Ishikawa (cell line): ENCODE measurements around the gene VPS41.

Experiments used
- CEBPB ChIP-seq: IDR thresholded peaks from 2 replicates; pipeline ENCODE4 v1.6.1; 2012
- CREB1 ChIP-seq: IDR thresholded peaks from 2 replicates; pipeline ENCODE4 v1.6.1; 2012; ENCODE audit warnings: low read depth
- EGR1 ChIP-seq: IDR thresholded peaks from 2 replicates; pipeline ENCODE4 v1.6.1; 2012
- EP300 ChIP-seq: IDR thresholded peaks from 2 replicates; pipeline ENCODE4 v1.6.1; 2012; ENCODE audit warnings: borderline replicate concordance
- FOXM1 ChIP-seq: IDR thresholded peaks from 2 replicates; pipeline ENCODE4 v1.6.1; 2012; ENCODE audit warnings: low read depth, borderline replicate concordance
- NFIC ChIP-seq: IDR thresholded peaks from 2 replicates; pipeline ENCODE4 v1.6.1; 2012
- RAD21 ChIP-seq: IDR thresholded peaks from 2 replicates; pipeline ENCODE4 v1.6.1; 2012; ENCODE audit warnings: low read depth
- TAF1 ChIP-seq: IDR thresholded peaks from 2 replicates; pipeline ENCODE4 v1.6.1; 2012; ENCODE audit warnings: low read depth, mild to moderate bottlenecking
- TCF12 ChIP-seq: IDR thresholded peaks from 2 replicates; pipeline ENCODE4 v1.6.1; 2012; ENCODE audit warnings: low read depth
- TEAD4 ChIP-seq: IDR thresholded peaks from 2 replicates; pipeline ENCODE4 v1.6.1; 2012
- YY1 ChIP-seq: IDR thresholded peaks from 2 replicates; pipeline ENCODE4 v1.6.1; 2012; ENCODE audit warnings: low read depth
- ZBTB7A ChIP-seq: IDR thresholded peaks from 2 replicates; pipeline ENCODE4 v1.6.1; 2012; ENCODE audit warnings: low read depth
- TF ChIP-seq, protein P1 (sequence below): IDR thresholded peaks from 2 replicates; pipeline ENCODE4 v1.6.1; 2012
- TF ChIP-seq, protein P2 (sequence below): IDR thresholded peaks from 2 replicates; pipeline ENCODE4 v1.6.1; 2012
- TF ChIP-seq, protein P3 (sequence below): IDR thresholded peaks from 2 replicates; pipeline ENCODE4 v1.6.1; 2012; ENCODE audit warnings: low read depth, mild to moderate bottlenecking

The VPS41 gene

DNA sequence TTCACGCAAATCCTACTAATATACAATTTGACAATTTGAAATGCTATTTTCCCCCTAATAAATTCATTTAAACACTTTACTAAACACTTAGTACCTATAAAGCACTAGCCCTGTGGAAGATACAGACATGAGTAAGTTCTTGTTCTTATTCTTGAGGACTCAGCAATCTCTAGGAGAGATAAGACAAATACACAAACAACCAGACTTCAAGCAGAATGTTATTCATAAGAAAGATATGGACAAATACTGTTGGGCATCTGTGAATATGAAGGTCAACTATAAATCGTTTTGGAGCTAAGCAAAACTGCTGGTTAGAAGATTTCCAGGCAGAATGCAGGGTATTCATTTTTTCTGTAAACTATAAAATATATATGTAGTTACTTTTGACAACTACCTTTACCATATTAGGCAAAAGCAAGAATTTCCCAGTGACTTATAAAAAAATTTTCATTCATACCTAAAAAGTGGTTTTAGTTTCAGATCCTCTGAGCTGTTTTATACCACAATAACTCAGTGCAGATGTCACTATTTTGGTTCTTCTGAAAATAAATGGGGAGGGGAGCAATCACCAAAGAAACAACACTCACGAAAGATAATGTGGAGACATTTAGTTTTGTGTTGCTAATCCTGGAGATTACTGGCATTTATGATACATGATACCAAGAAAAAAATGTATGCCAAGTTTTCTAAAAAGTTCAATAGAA is 3.8 kb downstream of the VPS41 start:
- TF ChIP-seq NFIC (no peak), TEAD4 (no peak), EGR1 (no peak), TAF1 (no peak), TCF12 (no peak), RAD21 (no peak), CEBPB (no peak), ZBTB7A (no peak), EP300 (no peak), CREB1 (no peak), YY1 (no peak), FOXM1 (no peak)
- TF ChIP-seq, protein P1, sequence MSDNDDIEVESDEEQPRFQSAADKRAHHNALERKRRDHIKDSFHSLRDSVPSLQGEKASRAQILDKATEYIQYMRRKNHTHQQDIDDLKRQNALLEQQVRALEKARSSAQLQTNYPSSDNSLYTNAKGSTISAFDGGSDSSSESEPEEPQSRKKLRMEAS = no peak
- TF ChIP-seq, protein P2, sequence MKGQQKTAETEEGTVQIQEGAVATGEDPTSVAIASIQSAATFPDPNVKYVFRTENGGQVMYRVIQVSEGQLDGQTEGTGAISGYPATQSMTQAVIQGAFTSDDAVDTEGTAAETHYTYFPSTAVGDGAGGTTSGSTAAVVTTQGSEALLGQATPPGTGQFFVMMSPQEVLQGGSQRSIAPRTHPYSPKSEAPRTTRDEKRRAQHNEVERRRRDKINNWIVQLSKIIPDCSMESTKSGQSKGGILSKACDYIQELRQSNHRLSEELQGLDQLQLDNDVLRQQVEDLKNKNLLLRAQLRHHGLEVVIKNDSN = no peak
- TF ChIP-seq, protein P3, sequence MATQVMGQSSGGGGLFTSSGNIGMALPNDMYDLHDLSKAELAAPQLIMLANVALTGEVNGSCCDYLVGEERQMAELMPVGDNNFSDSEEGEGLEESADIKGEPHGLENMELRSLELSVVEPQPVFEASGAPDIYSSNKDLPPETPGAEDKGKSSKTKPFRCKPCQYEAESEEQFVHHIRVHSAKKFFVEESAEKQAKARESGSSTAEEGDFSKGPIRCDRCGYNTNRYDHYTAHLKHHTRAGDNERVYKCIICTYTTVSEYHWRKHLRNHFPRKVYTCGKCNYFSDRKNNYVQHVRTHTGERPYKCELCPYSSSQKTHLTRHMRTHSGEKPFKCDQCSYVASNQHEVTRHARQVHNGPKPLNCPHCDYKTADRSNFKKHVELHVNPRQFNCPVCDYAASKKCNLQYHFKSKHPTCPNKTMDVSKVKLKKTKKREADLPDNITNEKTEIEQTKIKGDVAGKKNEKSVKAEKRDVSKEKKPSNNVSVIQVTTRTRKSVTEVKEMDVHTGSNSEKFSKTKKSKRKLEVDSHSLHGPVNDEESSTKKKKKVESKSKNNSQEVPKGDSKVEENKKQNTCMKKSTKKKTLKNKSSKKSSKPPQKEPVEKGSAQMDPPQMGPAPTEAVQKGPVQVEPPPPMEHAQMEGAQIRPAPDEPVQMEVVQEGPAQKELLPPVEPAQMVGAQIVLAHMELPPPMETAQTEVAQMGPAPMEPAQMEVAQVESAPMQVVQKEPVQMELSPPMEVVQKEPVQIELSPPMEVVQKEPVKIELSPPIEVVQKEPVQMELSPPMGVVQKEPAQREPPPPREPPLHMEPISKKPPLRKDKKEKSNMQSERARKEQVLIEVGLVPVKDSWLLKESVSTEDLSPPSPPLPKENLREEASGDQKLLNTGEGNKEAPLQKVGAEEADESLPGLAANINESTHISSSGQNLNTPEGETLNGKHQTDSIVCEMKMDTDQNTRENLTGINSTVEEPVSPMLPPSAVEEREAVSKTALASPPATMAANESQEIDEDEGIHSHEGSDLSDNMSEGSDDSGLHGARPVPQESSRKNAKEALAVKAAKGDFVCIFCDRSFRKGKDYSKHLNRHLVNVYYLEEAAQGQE = no peak

DNA sequence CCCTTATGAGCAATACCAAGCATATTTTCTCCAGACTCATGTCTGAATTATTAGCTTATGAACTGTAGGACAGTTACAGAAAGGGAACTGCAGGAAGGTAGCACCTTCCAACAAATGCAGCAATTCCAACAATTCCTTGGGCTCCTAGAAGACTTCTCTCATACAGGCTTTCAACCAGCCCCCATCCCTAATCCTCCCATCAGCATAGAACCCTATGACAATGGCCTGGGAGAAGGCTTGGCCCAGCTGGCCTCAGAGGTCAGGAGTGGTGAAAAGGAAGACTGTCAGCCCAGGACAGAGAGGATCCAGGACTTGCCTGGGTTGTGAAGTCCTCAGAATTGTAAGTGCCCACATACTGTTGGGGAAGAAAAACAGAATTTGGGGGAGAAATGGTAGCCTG is 5.9 kb downstream of the VPS41 start:
- TF ChIP-seq CREB1 (no peak), EGR1 (no peak), FOXM1 (no peak)

DNA sequence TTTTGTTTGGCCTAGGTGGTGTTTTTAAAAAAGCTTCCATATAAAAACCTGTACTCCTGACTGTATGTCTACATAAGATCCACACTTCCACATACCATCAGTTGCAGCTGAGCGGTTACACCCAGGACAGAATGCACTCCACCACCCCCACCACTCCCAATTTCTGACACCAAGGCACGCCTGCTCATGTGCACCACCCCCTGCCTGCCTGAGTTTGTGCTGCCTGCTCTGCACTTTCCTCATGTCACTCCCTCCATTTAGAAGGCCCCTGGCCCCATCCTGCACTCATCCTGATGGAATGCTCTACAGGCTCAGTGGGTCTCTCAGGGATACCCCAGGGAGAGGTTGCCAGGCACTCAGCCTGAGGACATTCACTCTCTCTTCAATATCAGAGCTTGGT is 6.5 kb downstream of the VPS41 start:
- no peak for TF ChIP-seq NFIC
- TF ChIP-seq, protein P3 = no peak
- TF ChIP-seq EP300 = no peak

DNA sequence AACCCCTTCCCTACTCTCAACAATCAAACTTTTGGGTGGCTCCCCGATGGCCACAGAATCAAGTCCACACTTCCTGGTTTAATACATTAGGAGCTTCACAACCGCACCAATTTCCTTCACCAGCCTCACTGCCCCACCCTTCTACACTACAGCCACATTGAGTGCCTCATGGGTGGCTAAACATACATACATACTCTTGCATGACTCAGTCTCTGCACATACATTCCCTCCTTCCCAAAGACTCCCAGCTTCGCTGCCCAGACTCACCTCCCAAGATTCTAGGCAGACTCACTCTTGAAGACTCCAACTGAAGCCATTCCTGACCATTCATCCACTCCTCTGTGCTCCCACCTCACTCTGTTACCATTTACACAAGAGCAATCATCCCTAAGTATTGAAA is 15.9 kb downstream of the VPS41 start:
- TF ChIP-seq NFIC = no peak
- TF ChIP-seq, protein P3 = no peak
- TF ChIP-seq ZBTB7A = no peak
- no peak for TF ChIP-seq CEBPB
- TF ChIP-seq TCF12 = no peak
- no peak for TF ChIP-seq TEAD4
- no peak for TF ChIP-seq YY1
- no peak for TF ChIP-seq EP300
- no peak for TF ChIP-seq CREB1
- TF ChIP-seq, protein P1 = no peak
- TF ChIP-seq, protein P2 = no peak
- TF ChIP-seq TAF1 = no peak

DNA sequence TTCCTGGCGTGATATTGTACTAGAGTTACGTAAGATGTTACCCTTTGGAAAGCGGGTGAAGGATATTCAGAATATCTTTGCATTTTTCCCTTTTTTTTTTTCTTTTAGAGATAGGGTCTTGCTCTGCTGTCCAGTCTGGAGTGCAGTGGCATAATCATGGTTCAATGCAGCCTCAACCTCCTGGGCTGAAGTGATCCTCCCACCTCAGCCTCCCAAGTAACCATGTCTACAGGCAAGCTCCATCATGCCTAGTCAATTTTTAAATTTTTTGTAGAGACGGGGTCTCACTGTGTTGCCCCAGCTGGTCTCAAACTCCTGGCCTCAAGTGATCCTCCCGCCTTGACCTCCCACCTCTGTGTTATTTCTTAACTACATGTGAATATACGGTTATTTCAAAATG is 18.4 kb downstream of the VPS41 start:
- TF ChIP-seq, protein P3 = no peak
- TF ChIP-seq CREB1 = no peak
- TF ChIP-seq, protein P2 = no peak
- TF ChIP-seq YY1 = no peak
- TF ChIP-seq FOXM1 = no peak
- TF ChIP-seq CEBPB = no peak
- TF ChIP-seq, protein P1 = no peak
- TF ChIP-seq ZBTB7A = no peak
- no peak for TF ChIP-seq EGR1
- TF ChIP-seq RAD21 = no peak
- TF ChIP-seq TAF1 = no peak
- TF ChIP-seq TEAD4 = no peak
- no peak for TF ChIP-seq TCF12
- no peak for TF ChIP-seq EP300
